Smooth muscle cell of the umbilical artery (primary cell): ENCODE data around the gene UBE2V1. TPM values are rescaled to one million over a fixed set of nuclear protein-coding genes. Genes with fewer than 3 reads are reported as not detected.

Source experiments
- total RNA-seq: library from RNA; depleted of rRNA; stranded (reverse); fragments of >200 nt; gene quantifications from 2 replicates; pipeline ENCODE4 v1.2.3, GENCODE V29; 2014

Gene UBE2V1
- 35.6 and 74.7 TPM in 2 replicates for total RNA-seq

DNA sequence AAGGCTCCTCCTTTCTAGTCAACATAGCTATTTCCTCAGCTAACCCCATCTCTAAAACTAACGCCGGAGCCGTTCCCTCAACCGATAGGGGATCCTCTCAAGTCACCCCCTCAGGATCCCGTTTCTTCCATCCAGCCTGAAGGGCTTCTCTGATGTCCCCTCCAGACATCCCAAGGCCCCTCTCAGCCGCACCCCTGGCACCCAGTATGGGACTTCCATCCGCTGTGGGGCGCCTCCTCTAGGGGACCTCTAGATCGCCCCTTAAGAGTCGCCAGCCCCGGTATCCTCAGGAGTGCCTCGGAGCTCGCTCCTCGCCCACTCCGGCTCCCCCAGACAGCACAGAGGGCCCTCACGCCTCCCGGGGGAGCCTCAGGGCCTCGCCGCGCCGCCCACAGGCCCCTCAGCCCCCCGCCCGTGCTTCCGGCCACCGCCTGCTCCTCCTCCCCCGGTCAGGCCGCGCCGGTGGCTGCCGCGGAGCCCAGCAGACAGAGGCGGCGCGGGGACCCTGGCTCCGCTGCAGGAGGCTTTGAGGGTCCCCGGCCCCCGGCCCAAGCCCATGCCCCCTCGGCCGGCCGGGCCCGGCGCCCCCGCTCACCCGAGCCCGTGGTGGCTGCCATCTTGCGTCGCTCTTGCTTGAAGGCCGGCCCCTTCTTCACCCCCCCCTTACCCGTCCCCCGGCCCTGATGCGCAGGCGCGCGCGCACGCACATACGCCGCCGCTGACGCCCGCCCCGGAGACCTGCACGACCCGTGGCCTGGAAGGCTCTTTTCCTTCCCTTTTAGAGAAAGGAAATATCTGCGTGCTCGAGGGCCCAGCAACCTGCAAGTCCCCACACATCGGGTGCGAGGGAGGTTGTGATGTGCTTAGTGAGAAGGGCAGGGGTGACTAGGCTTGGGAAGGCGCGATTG, at the start of gene UBE2V1:
UBE2V1 (minus strand) TSS at position 639 of the 908 bp plus-strand sequence; CDS start at position 617, 22 bp downstream.

DNA sequence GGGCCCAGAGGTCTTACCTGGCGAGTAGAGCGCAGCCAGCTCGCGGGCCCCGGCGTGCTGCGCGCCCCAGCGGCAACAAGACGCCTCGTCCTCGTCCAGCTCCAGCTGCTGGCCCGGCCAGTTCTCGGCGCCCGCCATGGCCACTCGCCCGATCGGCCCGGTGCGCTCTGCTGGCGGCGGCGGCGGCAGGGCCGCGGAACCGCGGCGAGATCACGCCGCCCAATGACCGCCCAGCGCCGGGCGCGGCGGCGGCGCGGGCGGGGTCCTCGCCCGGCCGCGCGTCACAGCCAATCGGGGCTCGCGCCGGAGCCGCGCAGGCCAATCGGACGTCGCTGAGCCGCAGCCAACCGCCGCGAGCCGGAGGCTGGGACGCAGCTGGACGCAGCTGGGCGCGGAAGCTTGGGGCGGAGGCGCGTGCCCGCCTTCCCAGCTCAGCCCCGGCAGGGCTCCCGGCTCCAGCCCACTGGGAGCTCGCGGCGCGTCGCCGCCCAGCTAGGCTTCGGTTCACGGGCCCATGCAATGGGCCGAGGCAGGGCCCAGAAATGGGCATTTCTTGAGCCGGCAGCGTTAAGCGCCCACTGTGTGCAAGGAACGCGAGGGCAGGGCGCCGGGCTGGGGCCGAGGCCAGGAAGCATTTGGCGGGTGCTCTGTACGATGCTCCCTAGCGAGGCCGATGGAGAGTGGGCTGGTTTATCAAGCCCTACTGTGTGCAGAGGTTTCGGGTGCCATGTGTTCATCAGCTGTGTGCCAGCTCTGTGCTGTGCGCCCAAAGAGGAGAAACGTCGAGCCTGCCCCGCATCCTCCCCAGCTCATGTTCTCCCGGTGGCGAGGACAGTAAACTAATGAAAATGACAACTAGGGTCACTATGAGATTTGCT, 40.8 kb upstream of the UBE2V1 start, which contains the start of gene PEDS1:
PEDS1 (minus strand) TSS at position 224 of the 878 bp plus-strand sequence; CDS start at position 138, 86 bp downstream.

Other genes starting within 250 kb of the UBE2V1 start
- 1.8 and 3.0 TPM in 2 replicates for gene SPATA2, start 197.6 kb downstream of the UBE2V1 start, total RNA-seq
- 91.7 and 124 TPM in 2 replicates for gene RNF114, start 176.8 kb downstream of the UBE2V1 start, total RNA-seq
- gene SNAI1, start 130.2 kb downstream of the UBE2V1 start, total RNA-seq = 0.30 and 0.69 TPM in 2 replicates
- gene PEDS1, start 40.6 kb upstream of the UBE2V1 start, total RNA-seq = 15.3 and 15.4 TPM in 2 replicates
- gene CEBPB, start 77.7 kb upstream of the UBE2V1 start, total RNA-seq = 51.1 and 107 TPM in 2 replicates